CD4-positive, alpha-beta T cell treated with Interleukin-17A for 4 hours (primary cell): ENCODE data around the gene TCF3.
"Not testable (repeated sequence)": the region's sequence is repeated elsewhere in the genome, so short reads cannot be mapped to it uniquely, and the experiment has no call there.

Experiments used
- DNase-seq: peaks from one replicate; pipeline ENCODE4 v3.0.0-alpha.2; 2020; ENCODE audit warnings: mixed read lengths

The TCF3 gene

DNA sequence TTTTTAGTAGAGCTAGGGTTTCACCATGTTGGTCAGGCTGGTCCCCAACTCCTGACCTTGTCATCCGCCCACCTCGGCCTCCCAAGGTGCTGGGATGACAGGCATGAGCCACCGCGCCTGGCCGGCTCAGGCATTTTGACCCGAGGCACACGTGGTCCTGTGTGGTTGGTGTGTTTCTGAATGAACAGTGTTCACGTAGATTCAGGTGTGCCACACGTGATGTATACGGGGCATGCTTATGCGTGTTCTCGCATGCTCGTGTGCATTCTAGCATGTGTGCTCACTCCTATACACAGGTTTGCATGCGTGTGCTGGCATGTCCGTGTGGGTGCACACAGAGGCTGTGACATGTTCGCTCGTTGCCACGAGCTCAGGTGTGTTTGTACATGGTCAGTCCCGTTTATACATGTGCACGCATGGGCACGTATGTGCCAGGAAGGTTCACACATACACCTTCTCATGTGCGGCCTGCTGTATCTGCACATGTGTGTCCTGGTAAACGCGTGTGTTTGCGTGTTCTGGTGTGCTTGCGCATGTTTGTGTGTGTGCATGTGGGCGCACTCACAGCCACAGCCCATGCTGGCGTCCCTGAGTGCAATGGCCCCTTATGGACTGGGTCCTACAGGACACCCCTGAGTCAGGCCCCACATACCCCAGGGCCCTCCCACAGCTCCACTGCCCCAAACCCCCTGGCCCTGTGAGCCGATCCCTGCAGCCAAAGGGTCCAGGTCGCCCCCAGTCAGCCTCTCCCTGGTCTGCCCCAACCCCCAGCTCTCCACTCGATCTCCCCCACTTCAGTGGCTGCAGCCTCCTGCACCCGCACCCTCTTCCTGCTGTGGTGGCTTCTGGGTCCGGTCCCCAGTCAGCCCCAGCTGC is 20.6 kb upstream of the TCF3 start:
- no peak for DNase-seq

DNA sequence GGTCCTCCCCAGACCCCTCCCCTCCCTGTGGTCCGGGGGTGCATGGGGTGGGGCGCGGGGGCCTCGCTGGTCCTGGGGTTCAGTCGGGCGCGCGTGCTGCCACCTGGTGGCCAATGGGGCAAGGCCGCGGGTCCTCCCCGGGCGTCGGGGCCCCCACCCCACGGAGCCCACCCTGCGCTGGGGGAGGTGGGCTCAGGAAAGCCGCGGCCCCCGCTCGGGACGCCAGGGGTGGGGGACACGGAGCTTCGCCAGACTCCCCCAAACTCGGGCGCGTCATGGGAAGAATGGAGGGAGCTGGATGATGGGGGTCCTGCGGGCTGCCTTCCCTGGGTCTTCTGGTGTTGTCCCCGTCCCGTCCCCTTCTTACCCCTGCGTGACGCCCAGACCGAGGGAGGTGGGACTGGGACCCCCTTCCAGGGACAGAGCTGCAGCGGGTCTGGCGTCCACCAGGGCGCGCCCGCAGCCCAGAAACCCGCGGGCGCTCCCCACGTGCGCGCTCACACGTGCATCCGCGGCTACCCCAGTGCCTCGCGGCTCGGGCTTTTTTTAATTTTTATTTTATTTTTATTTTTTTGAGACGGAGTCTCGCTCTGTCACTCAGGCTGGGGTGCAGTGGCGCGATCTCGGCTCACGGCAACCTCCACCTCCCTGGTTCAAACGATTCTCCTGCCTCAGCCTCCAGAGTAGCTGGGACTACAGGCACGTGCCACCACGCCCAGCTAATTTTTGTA is 19.8 kb upstream of the TCF3 start:
- peak; percentile 76 for DNase-seq

DNA sequence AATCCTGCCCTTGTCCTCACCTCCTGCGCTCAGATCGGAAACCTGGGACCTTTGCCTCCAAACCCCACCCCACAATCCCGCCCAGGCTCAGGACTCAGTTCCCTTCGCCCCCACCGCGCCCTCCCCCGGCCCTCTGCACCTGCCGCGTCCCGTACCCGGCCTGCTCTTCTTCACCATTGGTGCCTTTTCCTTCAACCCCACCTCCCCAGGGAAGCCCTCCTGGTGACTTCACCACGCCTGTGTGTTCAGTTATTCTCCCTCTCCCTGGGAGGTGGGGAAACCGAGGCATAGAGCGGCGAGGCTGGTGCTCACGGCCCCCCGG is 19.3 kb upstream of the TCF3 start:
- no peak for DNase-seq

DNA sequence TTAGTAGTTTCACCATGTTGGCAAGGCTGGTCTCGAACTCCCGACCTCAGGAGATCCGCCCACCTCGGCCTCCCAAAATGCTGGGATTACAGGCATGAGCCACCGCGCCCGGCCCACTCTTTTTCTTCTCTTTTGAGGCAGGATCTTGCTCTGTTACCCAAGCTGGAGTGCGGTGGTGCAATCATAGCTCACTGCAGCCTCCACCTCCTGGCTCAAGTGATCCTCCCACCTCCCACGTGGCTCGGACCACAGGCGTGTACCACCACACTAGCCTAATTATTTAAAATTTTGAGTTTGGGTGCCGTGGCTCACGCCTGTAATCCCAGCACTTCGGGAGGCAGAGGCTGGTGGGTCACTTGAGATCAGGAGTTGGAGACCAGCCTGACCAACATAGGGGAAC is 18.3 kb upstream of the TCF3 start:
- not testable (repeated sequence) for DNase-seq

DNA sequence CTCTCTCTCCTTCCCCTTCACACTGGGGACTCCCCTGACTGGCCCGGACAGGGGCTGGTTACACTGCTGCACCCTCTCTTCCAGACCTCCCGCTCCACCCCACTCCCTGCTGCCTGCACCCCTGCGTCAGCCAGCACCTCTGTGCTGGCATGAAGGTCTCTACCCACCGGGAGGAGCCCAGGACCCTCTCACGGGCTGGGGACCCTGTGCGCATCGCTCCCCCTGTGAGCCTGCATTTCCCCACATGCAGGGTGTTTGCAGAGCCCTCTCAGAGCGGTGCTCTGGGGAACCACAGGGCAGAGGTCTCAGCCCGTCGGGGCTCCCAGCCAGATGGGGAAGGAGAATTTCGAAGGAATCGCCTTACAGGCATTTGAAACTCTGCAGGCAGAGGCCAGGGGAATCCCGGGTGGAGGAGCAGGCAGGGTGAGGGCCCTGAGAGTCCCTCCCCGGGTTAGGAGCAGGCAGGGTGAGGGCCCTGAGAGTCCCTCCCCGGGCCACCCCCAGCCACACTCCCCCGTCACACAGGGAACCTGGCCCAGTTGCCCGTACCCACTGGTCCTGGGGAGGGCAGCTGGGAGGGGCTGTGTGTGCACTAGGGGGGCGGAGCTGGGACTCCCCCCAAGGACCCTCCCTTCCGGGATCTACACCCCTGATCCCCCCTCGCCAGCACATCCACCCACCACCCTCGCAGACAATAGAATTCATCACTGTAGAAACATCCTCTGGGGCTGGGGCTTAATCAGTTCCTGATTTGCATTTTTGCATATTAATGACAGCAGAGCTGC is 16.3 kb upstream of the TCF3 start:
- no peak for DNase-seq

DNA sequence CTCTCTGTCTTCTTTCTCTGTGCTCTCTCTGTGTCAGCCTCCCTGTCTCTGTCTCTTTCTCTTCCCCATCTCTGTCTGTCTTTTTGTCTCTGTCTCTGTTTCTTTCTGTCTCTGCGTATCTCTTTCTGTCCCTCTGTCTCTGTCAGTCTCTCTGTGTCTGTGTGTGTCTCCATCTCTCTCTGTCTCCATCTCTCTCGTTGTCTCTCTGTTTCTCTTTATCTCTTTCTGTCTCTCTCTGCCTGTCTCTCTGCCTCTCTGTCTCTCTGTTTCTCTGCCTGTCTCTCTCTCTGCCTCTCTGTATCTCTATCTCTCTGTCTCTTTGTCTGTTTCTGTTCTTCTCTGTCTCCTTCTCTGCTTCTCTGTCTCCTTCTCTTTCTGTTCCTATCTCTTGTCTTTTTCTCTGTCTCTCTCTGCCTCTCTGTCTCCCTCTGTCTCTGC is 15.7 kb upstream of the TCF3 start:
- DNase-seq: no peak

DNA sequence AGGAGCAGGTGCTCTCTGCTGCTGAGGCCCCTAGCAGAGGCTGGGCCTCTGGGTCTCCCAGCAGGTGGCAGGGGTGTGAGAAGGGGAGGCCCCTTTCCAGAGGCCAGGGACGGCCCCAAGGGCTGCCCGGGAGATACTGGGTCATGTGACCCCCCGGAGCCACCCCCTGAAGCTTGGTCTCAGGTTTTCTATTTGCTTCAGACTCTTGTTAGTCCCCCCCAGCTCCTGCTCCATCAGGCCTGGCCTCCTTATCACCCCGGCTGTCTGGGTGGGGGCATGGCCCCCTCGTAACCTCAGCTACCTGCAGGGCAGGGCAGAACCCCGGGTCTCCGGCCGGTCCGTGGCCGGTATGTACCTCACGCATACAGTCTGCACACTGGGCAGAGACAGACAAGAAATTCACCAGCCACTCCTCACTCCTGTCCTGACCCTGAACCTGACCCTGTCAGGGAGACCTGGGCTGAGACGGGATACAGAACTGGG is 13.2 kb upstream of the TCF3 start:
- no peak for DNase-seq

DNA sequence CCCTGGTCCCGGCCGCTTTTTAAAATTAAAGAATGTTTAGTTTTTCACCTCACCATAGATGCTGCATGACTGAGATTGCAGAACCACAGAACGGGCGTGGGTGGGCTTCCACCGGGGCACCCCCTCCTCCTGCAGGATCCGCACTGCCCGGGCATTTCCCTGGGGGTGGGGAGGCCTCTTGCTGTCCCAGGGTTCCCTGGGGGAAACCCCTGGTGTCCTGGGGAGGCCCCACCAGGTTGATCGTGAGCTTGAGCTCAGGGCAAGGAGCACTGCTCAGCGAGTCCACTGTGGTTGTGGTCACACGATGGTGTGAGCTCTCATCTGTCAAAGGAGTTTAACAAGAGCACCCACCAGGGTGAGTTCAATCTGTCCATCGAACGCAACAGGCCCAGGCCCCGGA is 11.4 kb upstream of the TCF3 start:
- no peak for DNase-seq

DNA sequence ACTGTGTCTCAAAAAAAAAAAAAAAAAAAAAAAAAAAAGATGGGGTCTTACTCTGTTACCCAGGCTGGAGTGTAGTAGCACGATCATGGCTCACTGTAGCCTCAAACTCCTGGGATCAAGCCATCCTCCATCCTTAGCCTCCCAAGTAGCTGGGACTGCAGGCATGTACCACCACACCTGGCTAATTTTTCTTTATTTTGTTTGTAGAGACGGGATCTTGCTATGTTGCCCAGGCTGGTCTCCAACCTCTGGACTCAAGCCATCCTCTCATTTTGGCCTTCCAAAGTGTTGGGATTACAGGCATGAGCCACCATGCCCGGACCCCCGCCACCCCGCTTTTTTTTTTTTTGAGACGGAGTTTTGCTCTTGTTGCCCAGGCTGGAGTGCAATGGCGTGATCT is 10.8 kb upstream of the TCF3 start:
- DNase-seq: not testable (repeated sequence)

DNA sequence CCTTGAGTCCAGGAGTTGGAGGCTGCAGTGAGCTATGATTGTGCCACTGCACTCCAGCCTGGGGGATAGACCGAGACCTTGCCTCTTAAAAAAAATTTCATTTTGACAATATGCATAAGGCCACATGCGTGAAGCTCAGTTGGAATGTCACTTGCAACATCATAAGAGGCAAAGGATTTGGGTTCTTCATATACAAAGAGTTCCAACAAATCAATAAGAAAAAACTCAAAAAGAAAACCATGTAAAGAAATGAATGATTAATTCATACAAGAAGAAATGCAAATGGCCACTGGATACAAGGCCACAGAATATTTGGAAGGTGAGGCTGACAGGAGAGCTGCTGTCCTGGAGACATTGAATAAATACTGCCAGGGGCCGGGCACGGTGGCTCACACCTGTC is 9.6 kb upstream of the TCF3 start:
- DNase-seq: no peak

DNA sequence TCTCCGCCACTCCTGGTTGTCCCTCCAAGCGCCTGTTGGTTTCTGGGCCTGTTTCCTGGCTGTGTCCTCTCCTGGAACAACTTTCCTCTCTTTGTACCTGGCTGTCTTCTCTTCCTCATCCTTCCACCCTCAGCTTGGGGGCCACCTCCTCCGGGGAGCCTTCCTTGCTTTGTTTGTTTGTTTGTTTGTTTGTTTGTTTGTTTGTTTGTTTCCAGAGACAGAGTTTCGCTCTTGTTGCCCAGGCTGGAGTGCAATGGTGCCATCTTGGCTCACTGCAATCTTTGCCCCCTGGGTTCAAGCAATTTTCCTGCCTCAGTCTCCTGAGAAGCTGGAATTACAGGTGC is 6.6 kb upstream of the TCF3 start:
- no peak for DNase-seq

DNA sequence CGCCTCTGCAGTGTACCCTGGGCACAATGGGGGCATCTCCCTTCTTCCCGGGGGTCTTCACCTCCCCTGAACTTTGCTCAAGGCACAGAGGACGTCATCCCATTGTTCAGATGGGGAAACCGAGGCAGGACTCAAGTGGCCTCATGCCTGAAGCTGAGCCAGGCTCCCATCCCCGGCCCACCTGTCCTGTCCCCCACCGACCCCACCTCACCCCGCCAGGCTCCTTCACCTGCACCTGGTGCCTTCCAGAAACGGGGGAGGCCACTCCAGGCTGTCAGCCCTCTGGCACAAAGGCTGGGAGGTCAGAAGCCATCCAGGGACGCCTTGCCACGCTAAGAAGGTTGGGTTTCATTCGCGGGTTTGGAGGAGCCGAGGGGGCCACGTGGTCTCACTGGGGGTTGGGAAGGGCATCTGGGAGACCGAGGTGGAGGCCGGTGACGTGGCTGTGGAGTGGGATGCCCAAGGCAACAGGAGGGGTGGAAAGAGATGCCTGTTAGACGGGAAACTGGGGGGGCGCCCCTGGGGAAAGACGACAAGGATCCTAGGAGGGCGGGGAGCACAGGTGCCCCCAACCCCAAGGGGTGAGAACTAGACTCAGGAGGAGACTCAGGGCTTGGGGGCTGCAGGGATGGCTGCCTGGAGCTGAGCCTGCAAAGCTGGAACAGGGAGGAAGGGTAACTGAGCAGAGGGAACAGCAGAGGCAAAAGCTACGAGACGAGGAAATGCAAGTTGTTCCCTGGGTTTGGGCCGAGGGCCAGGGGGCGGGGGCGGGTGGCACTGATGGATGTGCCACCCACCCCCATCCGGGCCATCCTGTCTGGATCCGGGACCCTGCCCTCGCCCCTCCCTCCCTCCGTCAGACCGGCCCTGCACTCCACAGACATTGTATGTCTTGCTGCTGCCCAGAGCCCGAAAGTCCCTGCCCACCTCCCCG is 6.0 kb upstream of the TCF3 start:
- DNase-seq: no peak

DNA sequence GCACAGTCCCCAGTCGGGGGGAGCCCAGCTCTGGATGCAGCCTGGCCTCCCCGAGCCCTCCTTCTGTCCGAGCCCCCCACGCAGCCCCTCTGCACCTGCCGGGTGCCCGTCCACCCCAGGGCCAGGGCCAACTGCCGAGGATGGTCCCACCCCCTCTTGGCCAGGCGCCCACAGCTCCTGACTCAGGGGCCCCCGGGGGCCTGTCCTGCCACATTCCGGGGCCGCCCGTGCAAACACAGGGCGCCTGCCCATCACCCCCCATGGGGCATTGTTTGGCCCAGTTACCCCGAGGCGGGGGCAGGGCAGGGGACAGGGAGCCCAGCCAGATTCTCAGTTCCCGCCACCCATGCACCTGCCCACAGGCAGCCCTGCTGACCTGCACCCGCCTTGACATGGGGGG is 5.3 kb upstream of the TCF3 start:
- no peak for DNase-seq

DNA sequence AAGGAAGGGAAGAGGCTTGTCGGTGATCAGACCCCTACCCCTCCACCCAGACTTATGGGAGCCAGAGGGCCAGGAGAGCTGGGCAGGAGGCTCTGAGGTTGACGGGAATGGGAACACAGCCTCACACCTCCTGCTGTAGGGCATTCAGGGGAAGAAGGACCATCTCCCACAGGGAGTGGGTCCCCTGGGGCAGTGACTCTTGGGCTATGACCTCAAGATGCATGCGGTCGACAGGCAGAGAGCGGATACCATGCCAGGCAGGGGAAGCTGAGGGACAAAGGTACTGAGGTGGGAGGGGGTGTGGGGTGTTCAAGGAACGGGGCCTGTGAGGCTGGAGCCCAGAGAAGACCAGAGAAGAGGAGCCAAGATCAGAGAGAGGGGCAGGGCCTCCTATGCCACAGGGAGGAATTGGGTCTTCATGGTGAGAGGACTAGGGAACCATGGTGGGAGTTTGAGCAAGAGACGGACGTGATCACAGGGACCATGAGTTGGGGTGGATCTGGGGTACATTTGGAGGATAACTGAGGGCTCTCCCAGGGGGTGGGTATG is 4.6 kb upstream of the TCF3 start:
- DNase-seq: no peak

DNA sequence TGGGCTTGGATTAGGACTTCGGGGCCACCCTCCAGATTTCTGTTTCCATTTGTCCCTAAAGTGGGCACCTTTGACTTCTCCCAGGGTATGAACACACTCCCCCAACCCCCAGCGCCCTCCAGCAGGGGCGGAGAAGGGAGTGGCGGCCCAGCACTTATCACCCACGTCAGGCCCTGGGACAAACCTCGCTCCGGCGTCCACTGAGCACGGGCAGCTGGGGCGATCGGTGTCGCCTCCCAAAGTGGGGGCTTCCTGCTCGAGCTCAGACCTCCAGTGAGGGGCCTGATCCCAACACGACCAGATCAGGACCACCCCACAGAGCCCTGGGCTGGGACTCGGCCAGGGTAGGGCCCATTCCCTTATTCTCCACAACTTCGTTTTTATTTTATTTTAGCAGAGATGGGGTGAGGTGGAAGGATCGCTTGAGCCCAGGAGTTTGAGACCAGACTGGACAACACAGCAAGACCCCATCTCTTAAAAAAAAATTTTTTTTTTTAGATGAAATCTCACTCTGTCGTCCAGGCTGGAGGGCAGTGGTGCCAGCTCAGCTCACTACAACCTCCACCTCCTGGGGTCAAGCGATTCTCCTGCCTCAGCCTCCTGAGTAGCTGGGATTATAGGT is 3.7 kb upstream of the TCF3 start:
- no peak for DNase-seq

DNA sequence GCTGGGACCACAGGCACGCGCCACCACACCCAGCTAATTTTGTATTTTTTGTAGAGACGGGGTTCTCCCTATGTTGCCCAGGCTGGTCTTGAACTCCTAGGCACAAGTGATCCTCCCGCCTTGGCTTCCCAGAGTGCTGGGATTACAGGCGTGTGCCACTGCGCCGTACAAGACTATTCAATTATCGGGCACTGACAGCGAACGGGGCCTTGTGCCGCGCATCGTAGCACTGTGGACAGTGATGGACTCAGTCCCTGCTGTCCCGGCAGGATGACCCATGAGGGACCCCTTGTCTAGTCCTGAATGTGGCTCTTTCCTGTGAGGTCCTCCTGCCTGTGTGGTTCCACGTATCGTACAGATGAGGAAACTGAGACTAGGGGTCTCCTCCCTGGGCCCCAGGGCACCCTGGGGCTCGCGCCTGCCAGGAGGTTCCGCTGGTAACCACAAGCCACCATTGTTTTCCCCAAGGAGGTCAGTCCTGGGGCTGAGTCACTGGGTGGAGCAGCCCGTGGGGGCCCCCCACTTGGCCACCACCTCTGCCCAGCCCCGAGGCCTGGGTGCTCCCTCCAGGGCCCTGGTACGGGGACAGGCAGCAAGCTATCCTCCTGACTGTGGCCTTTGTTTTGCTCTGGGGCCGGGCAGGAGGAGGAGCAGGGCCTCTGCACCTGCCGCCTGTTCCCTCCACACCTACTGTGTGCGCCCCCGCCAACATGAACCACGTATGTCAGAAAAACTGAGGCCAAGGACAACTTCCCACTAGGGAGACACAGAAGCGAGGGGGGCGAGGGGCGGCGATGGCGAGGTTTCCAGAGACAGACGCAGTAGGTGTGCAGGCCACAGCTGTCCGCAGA is 2.9 kb upstream of the TCF3 start:
- no peak for DNase-seq

DNA sequence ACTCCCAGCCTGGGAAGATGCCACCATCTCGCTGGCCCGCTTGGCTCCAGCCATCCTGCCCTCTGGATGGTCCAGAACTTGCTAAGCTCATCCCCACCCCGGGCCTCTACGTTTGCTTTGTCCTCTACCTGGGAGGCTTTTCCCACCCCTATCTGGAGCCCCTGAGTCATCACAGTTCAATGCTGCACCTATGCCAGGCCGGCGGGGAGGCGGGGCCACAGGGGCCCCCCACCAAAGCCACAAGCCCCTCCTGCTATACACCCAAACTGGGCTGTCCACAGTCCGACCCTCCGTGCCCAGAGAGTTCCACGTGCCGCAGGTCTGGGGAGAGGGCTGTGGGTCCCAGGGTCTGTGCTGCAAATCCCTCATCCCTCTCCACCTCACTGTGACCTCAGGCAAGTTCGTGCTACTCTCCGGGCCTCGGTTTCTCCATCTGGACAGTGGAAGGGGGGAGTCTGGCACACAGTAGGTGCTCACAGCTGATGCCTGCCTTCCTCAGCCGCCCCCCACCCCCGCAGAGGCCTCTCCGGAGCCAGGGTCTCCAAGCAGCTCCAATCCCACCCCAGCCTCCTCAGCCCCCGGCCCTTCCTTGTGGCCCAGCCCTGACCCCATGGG is 1.9 kb upstream of the TCF3 start:
- no peak for DNase-seq

DNA sequence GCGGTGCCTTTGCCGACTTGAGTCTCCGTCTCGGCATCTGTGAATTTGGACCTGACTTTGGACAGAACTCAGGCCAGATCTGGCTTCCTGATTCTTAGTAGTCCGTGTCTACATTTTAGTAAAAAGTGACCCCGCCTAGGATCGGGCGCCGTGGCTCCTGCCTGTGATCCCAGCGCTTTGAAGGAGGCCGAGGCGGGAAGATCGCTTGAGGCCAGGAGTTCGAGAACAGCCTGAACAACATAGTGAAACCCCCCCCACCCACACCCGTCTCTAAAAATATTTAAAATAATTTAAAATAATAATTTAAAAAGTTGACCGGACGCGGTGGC is 849 bp upstream of the TCF3 start:
- DNase-seq: no peak

DNA sequence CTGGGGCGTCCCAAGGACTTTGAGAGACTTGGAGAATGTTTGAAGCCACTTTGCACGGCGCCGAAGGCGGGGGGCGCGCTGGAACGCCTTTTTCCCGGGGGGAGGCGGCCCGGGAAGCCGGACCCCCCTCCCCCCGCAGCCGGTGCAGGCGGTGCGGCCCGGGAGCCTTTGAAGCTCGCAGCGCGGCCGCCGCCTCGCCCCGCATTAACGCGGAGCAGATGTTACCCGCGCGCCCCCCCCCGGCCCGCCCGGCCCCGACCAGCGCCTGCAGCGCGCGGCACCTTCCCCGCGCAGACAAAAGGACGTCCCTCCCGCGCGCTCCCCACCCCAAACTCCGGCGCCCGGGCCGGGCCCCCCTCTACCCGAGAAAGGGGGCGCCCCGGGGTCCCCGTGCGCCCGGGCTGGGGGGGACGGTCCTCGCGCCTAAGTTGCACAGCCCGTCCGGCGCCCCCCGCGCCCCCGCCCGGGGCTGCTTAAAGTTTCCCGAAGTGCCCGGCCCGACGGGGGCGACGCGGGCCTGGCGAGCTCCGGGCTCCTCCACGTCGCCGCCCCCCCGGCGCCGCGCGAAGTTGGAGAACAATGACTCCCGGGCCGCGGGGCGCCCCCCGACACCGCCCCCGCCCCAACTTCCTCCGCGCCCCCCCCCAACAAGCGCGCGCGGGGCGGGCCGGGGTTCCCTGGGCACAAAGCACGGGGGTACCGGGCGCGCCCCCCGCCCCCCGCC is 685 bp downstream of the TCF3 start:
- peak; percentile 71 for DNase-seq
